H1 (cell line): ENCODE results near the gene CCDC91. TPM values are rescaled to one million over a fixed set of nuclear protein-coding genes. Genes with fewer than 3 reads are reported as not detected.

ENCODE experiments used
- HDAC2 ChIP-seq, 2 experiments: fragments of 300-600 bp in 1 of 2; sonication (generic) in 1 of 2; IDR thresholded peaks; 2 replicates each; pipeline ENCODE4 v1.6.1; 2011 to 2012; ENCODE audit warnings: low read depth in 2 of 2, low read length in 2 of 2, mild to moderate bottlenecking in 2 of 2, moderate library complexity in 2 of 2, borderline replicate concordance in 1 of 2, inconsistent platforms in 1 of 2
- RAD21 ChIP-seq, 2 experiments: IDR thresholded peaks in 1 of 2; conservative IDR thresholded peaks in 1 of 2; 2 replicates each; pipeline ENCODE4 v1.6.1; 2011; ENCODE audit warnings: low read depth in 2 of 2, low read length in 2 of 2, improper control_type of control experiment in 1 of 2, inconsistent platforms in 1 of 2, mild to moderate bottlenecking in 1 of 2, moderate library complexity in 1 of 2
- SP1 ChIP-seq: IDR thresholded peaks from 2 replicates; pipeline ENCODE4 v1.6.1; 2011; ENCODE audit warnings: low read depth, low read length
- SP2 ChIP-seq: IDR thresholded peaks from 2 replicates; pipeline ENCODE4 v1.6.1; 2012; ENCODE audit warnings: mild to moderate bottlenecking, low read length, inconsistent platforms
- polyA plus RNA-seq, 7 experiments: library from polyadenylated mRNA; depleted of rRNA in 3 of 7; stranded (reverse) in 5 of 7; unstranded in 2 of 7; fragments of >200 nt in 5 of 7; fragments of 200-250 nt in 2 of 7; gene quantifications; 1 replicate in 5 of 7; 2 replicates in 1 of 7; 4 replicates in 1 of 7; pipeline versions ENCODE4 v1.2.1 to v1.2.3, GENCODE V29; 2011 to 2013; ENCODE audit warnings: missing spikeins in 2 of 7, mixed read lengths in 2 of 7
- total RNA-seq: library from RNA; stranded (reverse); fragmentation: NEBNext Ultra II Directional; extraction: Animal tissue kit (Norgen Biotek cat#: 25700); gene quantifications from 2 replicates; pipeline ENCODE4 v1.2.1, GENCODE V29; 2021
- TF ChIP-seq, protein P1 (sequence below): fragments of 300-600 bp; sonication (generic); IDR thresholded peaks from 2 replicates; pipeline ENCODE4 v1.7.1; 2012; ENCODE audit warnings: low read length, moderate library complexity, mild to moderate bottlenecking, inconsistent platforms; ENCODE audit not compliant: insufficient replicate concordance
- TF ChIP-seq, protein P2 (sequence below): IDR thresholded peaks from 2 replicates; pipeline ENCODE4 v1.6.1; 2012; ENCODE audit warnings: inconsistent platforms
- TF ChIP-seq, protein P3 (sequence below): IDR thresholded peaks from 2 replicates; pipeline ENCODE4 v1.6.1; 2012; ENCODE audit warnings: inconsistent platforms
- TF ChIP-seq, protein P4 (sequence below): IDR thresholded peaks from 2 replicates; pipeline ENCODE4 v1.6.1; 2012; ENCODE audit warnings: low read length, inconsistent platforms

Gene CCDC91
- total and polyA plus RNA-seq, 2 of the 8 experiments (the other 6 are each of a cell fraction or from before 2014, with no cell fraction given) = 8.6 to 23.1 TPM

DNA sequence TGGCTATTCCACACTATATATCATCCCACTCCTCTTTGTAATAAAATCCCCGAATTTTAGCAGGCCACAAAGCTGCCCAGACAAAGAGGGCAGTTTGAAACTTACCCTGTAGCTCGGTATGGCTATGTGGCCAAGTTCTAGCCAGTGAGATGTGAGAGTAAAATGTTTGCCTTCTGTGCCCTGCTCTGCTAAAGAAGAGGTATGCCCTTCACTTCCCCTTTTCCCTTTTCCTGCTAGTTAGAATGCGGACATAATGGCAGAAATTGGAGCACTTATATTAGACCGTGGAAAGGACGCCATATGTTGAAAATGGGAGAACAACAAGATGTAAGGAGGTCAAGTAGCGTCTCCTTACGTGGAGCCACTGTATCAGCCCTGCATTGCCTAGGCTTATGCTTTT lies 11.5 kb upstream of the CCDC91 start (continued):
- TF ChIP-seq, protein P1, sequence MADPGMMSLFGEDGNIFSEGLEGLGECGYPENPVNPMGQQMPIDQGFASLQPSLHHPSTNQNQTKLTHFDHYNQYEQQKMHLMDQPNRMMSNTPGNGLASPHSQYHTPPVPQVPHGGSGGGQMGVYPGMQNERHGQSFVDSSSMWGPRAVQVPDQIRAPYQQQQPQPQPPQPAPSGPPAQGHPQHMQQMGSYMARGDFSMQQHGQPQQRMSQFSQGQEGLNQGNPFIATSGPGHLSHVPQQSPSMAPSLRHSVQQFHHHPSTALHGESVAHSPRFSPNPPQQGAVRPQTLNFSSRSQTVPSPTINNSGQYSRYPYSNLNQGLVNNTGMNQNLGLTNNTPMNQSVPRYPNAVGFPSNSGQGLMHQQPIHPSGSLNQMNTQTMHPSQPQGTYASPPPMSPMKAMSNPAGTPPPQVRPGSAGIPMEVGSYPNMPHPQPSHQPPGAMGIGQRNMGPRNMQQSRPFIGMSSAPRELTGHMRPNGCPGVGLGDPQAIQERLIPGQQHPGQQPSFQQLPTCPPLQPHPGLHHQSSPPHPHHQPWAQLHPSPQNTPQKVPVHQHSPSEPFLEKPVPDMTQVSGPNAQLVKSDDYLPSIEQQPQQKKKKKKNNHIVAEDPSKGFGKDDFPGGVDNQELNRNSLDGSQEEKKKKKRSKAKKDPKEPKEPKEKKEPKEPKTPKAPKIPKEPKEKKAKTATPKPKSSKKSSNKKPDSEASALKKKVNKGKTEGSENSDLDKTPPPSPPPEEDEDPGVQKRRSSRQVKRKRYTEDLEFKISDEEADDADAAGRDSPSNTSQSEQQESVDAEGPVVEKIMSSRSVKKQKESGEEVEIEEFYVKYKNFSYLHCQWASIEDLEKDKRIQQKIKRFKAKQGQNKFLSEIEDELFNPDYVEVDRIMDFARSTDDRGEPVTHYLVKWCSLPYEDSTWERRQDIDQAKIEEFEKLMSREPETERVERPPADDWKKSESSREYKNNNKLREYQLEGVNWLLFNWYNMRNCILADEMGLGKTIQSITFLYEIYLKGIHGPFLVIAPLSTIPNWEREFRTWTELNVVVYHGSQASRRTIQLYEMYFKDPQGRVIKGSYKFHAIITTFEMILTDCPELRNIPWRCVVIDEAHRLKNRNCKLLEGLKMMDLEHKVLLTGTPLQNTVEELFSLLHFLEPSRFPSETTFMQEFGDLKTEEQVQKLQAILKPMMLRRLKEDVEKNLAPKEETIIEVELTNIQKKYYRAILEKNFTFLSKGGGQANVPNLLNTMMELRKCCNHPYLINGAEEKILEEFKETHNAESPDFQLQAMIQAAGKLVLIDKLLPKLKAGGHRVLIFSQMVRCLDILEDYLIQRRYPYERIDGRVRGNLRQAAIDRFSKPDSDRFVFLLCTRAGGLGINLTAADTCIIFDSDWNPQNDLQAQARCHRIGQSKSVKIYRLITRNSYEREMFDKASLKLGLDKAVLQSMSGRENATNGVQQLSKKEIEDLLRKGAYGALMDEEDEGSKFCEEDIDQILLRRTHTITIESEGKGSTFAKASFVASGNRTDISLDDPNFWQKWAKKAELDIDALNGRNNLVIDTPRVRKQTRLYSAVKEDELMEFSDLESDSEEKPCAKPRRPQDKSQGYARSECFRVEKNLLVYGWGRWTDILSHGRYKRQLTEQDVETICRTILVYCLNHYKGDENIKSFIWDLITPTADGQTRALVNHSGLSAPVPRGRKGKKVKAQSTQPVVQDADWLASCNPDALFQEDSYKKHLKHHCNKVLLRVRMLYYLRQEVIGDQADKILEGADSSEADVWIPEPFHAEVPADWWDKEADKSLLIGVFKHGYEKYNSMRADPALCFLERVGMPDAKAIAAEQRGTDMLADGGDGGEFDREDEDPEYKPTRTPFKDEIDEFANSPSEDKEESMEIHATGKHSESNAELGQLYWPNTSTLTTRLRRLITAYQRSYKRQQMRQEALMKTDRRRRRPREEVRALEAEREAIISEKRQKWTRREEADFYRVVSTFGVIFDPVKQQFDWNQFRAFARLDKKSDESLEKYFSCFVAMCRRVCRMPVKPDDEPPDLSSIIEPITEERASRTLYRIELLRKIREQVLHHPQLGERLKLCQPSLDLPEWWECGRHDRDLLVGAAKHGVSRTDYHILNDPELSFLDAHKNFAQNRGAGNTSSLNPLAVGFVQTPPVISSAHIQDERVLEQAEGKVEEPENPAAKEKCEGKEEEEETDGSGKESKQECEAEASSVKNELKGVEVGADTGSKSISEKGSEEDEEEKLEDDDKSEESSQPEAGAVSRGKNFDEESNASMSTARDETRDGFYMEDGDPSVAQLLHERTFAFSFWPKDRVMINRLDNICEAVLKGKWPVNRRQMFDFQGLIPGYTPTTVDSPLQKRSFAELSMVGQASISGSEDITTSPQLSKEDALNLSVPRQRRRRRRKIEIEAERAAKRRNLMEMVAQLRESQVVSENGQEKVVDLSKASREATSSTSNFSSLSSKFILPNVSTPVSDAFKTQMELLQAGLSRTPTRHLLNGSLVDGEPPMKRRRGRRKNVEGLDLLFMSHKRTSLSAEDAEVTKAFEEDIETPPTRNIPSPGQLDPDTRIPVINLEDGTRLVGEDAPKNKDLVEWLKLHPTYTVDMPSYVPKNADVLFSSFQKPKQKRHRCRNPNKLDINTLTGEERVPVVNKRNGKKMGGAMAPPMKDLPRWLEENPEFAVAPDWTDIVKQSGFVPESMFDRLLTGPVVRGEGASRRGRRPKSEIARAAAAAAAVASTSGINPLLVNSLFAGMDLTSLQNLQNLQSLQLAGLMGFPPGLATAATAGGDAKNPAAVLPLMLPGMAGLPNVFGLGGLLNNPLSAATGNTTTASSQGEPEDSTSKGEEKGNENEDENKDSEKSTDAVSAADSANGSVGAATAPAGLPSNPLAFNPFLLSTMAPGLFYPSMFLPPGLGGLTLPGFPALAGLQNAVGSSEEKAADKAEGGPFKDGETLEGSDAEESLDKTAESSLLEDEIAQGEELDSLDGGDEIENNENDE = no peak
- TF ChIP-seq, protein P2, sequence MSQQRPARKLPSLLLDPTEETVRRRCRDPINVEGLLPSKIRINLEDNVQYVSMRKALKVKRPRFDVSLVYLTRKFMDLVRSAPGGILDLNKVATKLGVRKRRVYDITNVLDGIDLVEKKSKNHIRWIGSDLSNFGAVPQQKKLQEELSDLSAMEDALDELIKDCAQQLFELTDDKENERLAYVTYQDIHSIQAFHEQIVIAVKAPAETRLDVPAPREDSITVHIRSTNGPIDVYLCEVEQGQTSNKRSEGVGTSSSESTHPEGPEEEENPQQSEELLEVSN = no peak
- TF ChIP-seq SP1 (no peak), RAD21 (IDR thresholded peaks at IDR 0.05 in 1 of 2, conservative IDR thresholded peaks at IDR 0.05 in 1 of 2; ENCODE audit: low read depth in 2 of 2, low read length in 2 of 2) (no peak), HDAC2 (IDR thresholded peaks at IDR 0.05; ENCODE audit: borderline replicate concordance in 1 of 2, low read depth in 2 of 2, low read length in 2 of 2) (no peak), SP2 (no peak)
- TF ChIP-seq, protein P3, sequence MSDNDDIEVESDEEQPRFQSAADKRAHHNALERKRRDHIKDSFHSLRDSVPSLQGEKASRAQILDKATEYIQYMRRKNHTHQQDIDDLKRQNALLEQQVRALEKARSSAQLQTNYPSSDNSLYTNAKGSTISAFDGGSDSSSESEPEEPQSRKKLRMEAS = no peak
- TF ChIP-seq, protein P4, sequence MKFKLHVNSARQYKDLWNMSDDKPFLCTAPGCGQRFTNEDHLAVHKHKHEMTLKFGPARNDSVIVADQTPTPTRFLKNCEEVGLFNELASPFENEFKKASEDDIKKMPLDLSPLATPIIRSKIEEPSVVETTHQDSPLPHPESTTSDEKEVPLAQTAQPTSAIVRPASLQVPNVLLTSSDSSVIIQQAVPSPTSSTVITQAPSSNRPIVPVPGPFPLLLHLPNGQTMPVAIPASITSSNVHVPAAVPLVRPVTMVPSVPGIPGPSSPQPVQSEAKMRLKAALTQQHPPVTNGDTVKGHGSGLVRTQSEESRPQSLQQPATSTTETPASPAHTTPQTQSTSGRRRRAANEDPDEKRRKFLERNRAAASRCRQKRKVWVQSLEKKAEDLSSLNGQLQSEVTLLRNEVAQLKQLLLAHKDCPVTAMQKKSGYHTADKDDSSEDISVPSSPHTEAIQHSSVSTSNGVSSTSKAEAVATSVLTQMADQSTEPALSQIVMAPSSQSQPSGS = no peak
